PFSK-1 (cell line): ENCODE results near the gene IFI44.

Experiments
- FOXP2 ChIP-seq: optimal IDR thresholded peaks from 2 replicates; pipeline ENCODE3; 2011; ENCODE audit warnings: borderline replicate concordance, control low read depth, inconsistent platforms; ENCODE audit not compliant: insufficient read depth; ENCODE audit errors: extremely low read length, extremely low read depth
- POLR2AphosphoS5 ChIP-seq: IDR thresholded peaks from 2 replicates; pipeline ENCODE4 v1.6.1; 2012; ENCODE audit warnings: low read depth, mild to moderate bottlenecking, control low read depth, low read length, moderate library complexity
- SIN3A ChIP-seq: IDR thresholded peaks from 2 replicates; pipeline ENCODE4 v1.6.1; 2012; ENCODE audit warnings: mild to moderate bottlenecking, low read length, moderate library complexity, borderline replicate concordance; ENCODE audit not compliant: insufficient read depth
- TAF1 ChIP-seq: IDR thresholded peaks from 2 replicates; pipeline ENCODE4 v1.6.1; 2012; ENCODE audit warnings: low read length, control low read depth, borderline replicate concordance; ENCODE audit not compliant: insufficient read depth
- TF ChIP-seq, protein P1 (sequence below), 2 experiments: IDR thresholded peaks; 2 replicates each; pipeline versions ENCODE4 v1.6.1 to v1.8.0; 2011 to 2012; ENCODE audit warnings: low read depth in 2 of 2, low read length in 2 of 2, control low read depth in 1 of 2, inconsistent platforms in 1 of 2, mild to moderate bottlenecking in 1 of 2, moderate library complexity in 1 of 2; ENCODE audit not compliant: insufficient read depth in 1 of 2

IFI44 gene

DNA sequence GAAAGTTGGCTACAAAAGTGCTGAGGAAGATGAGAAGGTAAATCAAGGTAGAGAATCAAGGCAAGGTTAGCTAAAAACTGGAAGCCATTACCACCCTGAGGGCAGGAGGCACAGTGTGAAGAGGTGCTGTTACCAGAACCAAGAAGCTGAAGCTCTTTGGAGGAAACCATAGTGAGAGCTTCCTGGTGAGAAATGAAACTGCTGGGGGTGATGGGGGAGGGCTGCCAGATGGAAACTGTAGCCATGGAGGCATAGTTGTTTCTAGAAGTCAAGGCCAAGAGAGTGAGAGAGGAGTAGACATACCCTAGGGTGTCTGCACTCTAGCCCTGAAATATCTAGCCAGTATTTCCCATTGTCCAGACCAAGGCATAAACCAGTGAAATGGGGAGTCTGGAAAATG lies 28.7 kb downstream of the IFI44 start:
- no peak for TF ChIP-seq SIN3A
- TF ChIP-seq FOXP2: no peak
- TF ChIP-seq POLR2AphosphoS5: no peak
- TF ChIP-seq, protein P1, sequence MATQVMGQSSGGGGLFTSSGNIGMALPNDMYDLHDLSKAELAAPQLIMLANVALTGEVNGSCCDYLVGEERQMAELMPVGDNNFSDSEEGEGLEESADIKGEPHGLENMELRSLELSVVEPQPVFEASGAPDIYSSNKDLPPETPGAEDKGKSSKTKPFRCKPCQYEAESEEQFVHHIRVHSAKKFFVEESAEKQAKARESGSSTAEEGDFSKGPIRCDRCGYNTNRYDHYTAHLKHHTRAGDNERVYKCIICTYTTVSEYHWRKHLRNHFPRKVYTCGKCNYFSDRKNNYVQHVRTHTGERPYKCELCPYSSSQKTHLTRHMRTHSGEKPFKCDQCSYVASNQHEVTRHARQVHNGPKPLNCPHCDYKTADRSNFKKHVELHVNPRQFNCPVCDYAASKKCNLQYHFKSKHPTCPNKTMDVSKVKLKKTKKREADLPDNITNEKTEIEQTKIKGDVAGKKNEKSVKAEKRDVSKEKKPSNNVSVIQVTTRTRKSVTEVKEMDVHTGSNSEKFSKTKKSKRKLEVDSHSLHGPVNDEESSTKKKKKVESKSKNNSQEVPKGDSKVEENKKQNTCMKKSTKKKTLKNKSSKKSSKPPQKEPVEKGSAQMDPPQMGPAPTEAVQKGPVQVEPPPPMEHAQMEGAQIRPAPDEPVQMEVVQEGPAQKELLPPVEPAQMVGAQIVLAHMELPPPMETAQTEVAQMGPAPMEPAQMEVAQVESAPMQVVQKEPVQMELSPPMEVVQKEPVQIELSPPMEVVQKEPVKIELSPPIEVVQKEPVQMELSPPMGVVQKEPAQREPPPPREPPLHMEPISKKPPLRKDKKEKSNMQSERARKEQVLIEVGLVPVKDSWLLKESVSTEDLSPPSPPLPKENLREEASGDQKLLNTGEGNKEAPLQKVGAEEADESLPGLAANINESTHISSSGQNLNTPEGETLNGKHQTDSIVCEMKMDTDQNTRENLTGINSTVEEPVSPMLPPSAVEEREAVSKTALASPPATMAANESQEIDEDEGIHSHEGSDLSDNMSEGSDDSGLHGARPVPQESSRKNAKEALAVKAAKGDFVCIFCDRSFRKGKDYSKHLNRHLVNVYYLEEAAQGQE (IDR thresholded peaks at IDR 0.05; ENCODE audit: insufficient read depth in 1 of 2, low read depth in 2 of 2, low read length in 2 of 2): no peak
- TF ChIP-seq TAF1: no peak

DNA sequence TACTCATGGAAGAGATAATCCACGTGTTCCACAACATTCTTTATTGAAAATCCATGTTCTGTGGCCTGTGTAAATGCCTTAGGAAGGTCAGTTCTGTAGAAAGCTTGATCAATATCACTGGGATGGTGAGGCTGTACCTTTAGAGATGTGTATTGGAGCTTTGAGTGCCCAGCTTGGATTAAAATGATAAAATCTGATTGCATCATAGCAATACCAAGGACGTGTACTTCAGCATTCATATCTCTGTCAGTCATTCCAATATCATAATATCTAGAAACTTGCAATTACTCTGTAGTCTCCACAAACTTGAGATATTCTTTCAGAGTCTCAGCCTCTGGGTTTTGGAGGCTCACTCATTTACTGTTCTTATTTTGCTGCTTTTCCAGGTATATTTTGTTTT lies 31.6 kb downstream of the IFI44 start:
- TF ChIP-seq FOXP2 (no peak), TAF1 (no peak), SIN3A (no peak), POLR2AphosphoS5 (no peak)
- TF ChIP-seq, protein P1 (IDR thresholded peaks at IDR 0.05; ENCODE audit: insufficient read depth in 1 of 2, low read depth in 2 of 2, low read length in 2 of 2): no peak

DNA sequence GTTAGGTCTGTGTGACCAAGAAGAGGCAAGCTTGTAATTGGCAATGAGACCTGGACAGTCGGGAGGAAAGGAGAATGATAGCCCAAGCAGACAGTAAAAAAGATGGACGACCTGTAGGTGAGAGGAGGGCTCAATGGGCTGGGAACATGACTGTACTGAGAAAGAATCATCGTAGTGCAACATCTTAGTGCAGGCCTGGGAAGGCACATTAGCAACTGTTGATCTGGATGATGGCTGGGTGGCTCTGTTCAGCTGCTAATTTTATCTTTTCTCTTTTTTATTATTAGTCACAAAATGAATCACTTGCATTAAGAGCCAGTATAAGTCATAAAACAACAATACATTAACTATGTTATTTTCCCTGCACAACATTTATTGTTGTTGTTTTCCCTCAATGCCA lies 32.9 kb downstream of the IFI44 start:
- TF ChIP-seq FOXP2 (no peak), POLR2AphosphoS5 (no peak), TAF1 (no peak), SIN3A (no peak)
- TF ChIP-seq, protein P1 (IDR thresholded peaks at IDR 0.05; ENCODE audit: insufficient read depth in 1 of 2, low read depth in 2 of 2, low read length in 2 of 2): no peak

DNA sequence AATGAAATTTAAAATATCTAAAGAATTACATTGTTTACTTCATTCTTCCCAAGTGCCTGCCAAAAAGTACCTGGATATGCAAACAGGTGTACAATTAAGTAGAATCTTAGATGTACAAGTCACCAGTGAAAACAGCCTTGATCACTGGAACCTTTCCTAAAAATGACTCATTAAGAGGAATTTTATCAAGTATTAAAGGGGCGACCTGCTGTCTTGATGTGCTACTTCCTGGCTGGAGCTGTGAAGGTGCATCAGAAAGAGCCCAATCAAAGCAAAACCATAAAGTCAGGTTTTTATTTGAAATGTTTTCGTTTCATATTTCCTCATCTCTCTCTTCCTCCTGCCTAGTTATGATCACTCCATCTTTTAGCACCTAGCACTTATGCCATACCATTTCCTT lies 33.4 kb downstream of the IFI44 start:
- no peak for TF ChIP-seq TAF1
- TF ChIP-seq, protein P1 (IDR thresholded peaks at IDR 0.05; ENCODE audit: insufficient read depth in 1 of 2, low read depth in 2 of 2, low read length in 2 of 2): no peak
- no peak for TF ChIP-seq FOXP2
- no peak for TF ChIP-seq POLR2AphosphoS5

DNA sequence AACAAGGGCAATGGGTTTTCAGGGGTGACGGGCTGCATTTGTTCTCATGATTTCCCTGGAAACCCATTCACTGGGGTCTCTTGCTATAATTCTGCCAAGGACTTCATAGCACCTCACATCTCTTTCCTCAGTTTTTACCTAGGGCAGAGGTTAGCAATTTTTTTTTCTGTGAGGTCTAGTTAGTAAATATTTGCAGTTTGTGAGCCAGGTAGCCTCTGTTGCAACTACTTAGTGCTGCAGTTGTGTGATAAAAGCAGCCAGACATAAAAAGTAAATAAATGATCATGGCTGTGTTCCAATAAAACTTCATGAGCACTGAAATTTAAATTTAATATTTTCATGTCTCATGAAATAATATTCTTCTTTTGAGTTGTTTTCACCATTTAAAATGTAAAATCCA lies 37.7 kb downstream of the IFI44 start:
- TF ChIP-seq POLR2AphosphoS5 (no peak), SIN3A (no peak), TAF1 (no peak), FOXP2 (no peak)
- TF ChIP-seq, protein P1 (IDR thresholded peaks at IDR 0.05; ENCODE audit: insufficient read depth in 1 of 2, low read depth in 2 of 2, low read length in 2 of 2): no peak
